GM23338 (cell line): ENCODE measurements around the gene ELAPOR2. TPM values are rescaled to one million over a fixed set of nuclear protein-coding genes. Genes with fewer than 3 reads are reported as not detected.

Experiments used
- ATAC-seq: fragments of 200-7000 bp; cut with Tn5 transposase; 3 replicates; pipeline ENCODE4 v1.9.1; 2020
- DNase-seq: peaks from one replicate; pipeline ENCODE4 v3.0.0-alpha.2; 2015; ENCODE audit warnings: low spot score
- H2AFZ ChIP-seq: fragments of 200-600 bp; sonication (generic); 2 replicates; pipeline ENCODE4 v1.8.0; 2016; ENCODE audit warnings: antibody characterized with exemption, mild to moderate bottlenecking, moderate library complexity
- H3F3A ChIP-seq: fragments of 200-600 bp; sonication (generic); replicated peaks from 2 replicates; pipeline ENCODE4 v1.8.0; 2017; ENCODE audit warnings: antibody characterized with exemption, mixed run types, low read depth
- H3K27ac ChIP-seq: fragments of 200-600 bp; sonication (generic); 2 replicates; pipeline ENCODE4 v1.6.1; 2016; ENCODE audit warnings: low read depth
- H3K27me3 ChIP-seq: fragments of 200-600 bp; sonication (generic); 2 replicates; pipeline ENCODE4 v1.8.0; 2016; ENCODE audit warnings: mild to moderate bottlenecking, mixed run types, moderate library complexity; ENCODE audit not compliant: insufficient read depth
- H3K36me3 ChIP-seq: fragments of 200-600 bp; sonication (generic); 2 replicates; pipeline ENCODE4 v1.8.0; 2016; ENCODE audit warnings: mild to moderate bottlenecking; ENCODE audit not compliant: insufficient read depth
- H3K4me1 ChIP-seq: fragments of 200-600 bp; sonication (generic); 2 replicates; pipeline ENCODE4 v1.8.0; 2016; ENCODE audit warnings: mild to moderate bottlenecking, moderate library complexity; ENCODE audit not compliant: insufficient read depth
- H3K4me2 ChIP-seq: fragments of 200-600 bp; sonication (generic); 2 replicates; pipeline ENCODE4 v1.7.1; 2017; ENCODE audit warnings: mixed run types
- H3K4me3 ChIP-seq: fragments of 200-600 bp; sonication (generic); 2 replicates; pipeline ENCODE4 v1.6.1; 2016; ENCODE audit warnings: mixed run types
- H3K79me2 ChIP-seq: fragments of 200-600 bp; sonication (generic); replicated peaks from 2 replicates; pipeline ENCODE4 v1.8.0; 2017; ENCODE audit warnings: mild to moderate bottlenecking; ENCODE audit not compliant: insufficient read depth
- H3K9me2 ChIP-seq: fragments of 200-600 bp; sonication (generic); 2 replicates; pipeline ENCODE4 v1.8.0; 2017; ENCODE audit not compliant: insufficient read depth
- H4K20me1 ChIP-seq: fragments of 200-600 bp; sonication (generic); replicated peaks from 2 replicates; pipeline ENCODE4 v1.8.0; 2017; ENCODE audit warnings: mild to moderate bottlenecking; ENCODE audit not compliant: insufficient read depth
- H3K27ac Mint-ChIP-seq: 2 replicates; pipeline ENCODE4 v1.8.0; 2020; ENCODE audit warnings: inconsistent platforms, mild to moderate bottlenecking, moderate library complexity, mixed read lengths
- H3K27me3 Mint-ChIP-seq: 3 replicates; pipeline ENCODE4 v1.8.0; 2022; ENCODE audit warnings: low read depth, mild to moderate bottlenecking, moderate library complexity, mixed read lengths, inconsistent platforms; ENCODE audit not compliant: insufficient read depth, poor library complexity
- H3K36me3 Mint-ChIP-seq: 3 replicates; pipeline ENCODE4 v1.8.0; 2021; ENCODE audit warnings: low read depth, mild to moderate bottlenecking, inconsistent platforms, moderate library complexity, mixed read lengths
- H3K4me1 Mint-ChIP-seq: 3 replicates; pipeline ENCODE4 v1.8.0; 2020; ENCODE audit warnings: mild to moderate bottlenecking, inconsistent platforms, mixed read lengths
- H3K4me3 Mint-ChIP-seq: 3 replicates; pipeline ENCODE4 v1.8.0; 2021; ENCODE audit warnings: moderate library complexity, mild to moderate bottlenecking, inconsistent platforms, mixed read lengths
- H3K9me3 Mint-ChIP-seq: 3 replicates; pipeline ENCODE4 v1.8.0; 2020; ENCODE audit warnings: moderate library complexity, mild to moderate bottlenecking, inconsistent platforms, mixed read lengths
- CREB1 ChIP-seq: fragments of 250-450 bp; sonication (Bioruptor Pico); IDR thresholded peaks from 2 replicates; pipeline ENCODE4 v1.5.0; 2020; ENCODE audit warnings: low read depth, mild to moderate bottlenecking, moderate library complexity
- JUNB ChIP-seq: IDR thresholded peaks from one replicate; pipeline ENCODE4 v1.6.1; 2016; ENCODE audit warnings: antibody characterized with exemption; ENCODE audit not compliant: unreplicated experiment
- POLR2AphosphoS5 ChIP-seq: IDR thresholded peaks from 2 replicates; pipeline ENCODE4 v1.6.1; 2016; ENCODE audit warnings: antibody characterized with exemption, low read depth
- ZNF114 ChIP-seq: fragments of 250-450 bp; sonication (Bioruptor Pico); IDR thresholded peaks from 2 replicates; pipeline ENCODE4 v1.5.0; 2020; ENCODE audit warnings: mild to moderate bottlenecking, moderate library complexity
- long read RNA-seq: library from polyadenylated mRNA; unstranded; transcript quantifications from one replicate; pipeline ENCODE4 v2.0.0, GENCODE V29; 2020; ENCODE audit not compliant: unreplicated experiment
- polyA plus RNA-seq: library from polyadenylated mRNA; unstranded; fragments of >200 nt; fragmentation: Nextera tagmentation; extraction: Ambion mirVana; gene quantifications from 2 replicates; pipeline ENCODE4 v1.2.1, GENCODE V29; 2016
- total RNA-seq: library from RNA; depleted of rRNA; stranded (reverse); fragments of >200 nt; shearing (Covaris generic); gene quantifications from 2 replicates; pipeline ENCODE4 v1.2.3, GENCODE V29; 2014; rRNA removed
- TF ChIP-seq, protein P1 (sequence below): fragments of 250-450 bp; sonication (Bioruptor Pico); IDR thresholded peaks from 2 replicates; pipeline ENCODE4 v1.5.0; 2020; ENCODE audit warnings: mild to moderate bottlenecking, moderate library complexity
- TF ChIP-seq, protein P2 (sequence below): IDR thresholded peaks from 2 replicates; pipeline ENCODE4 v1.6.1; 2016; ENCODE audit warnings: antibody characterized with exemption
- TF ChIP-seq, protein P3 (sequence below), 2 experiments: fragments of 200-600 bp in 1 of 2; sonication (generic) in 1 of 2; conservative IDR thresholded peaks; 2 replicates each; pipeline versions ENCODE4 v1.5.1 to v1.6.1; 2016 to 2017; ENCODE audit warnings: antibody characterized with exemption in 2 of 2, low read depth in 2 of 2, mild to moderate bottlenecking in 2 of 2, moderate library complexity in 1 of 2

Gene ELAPOR2, protein sequence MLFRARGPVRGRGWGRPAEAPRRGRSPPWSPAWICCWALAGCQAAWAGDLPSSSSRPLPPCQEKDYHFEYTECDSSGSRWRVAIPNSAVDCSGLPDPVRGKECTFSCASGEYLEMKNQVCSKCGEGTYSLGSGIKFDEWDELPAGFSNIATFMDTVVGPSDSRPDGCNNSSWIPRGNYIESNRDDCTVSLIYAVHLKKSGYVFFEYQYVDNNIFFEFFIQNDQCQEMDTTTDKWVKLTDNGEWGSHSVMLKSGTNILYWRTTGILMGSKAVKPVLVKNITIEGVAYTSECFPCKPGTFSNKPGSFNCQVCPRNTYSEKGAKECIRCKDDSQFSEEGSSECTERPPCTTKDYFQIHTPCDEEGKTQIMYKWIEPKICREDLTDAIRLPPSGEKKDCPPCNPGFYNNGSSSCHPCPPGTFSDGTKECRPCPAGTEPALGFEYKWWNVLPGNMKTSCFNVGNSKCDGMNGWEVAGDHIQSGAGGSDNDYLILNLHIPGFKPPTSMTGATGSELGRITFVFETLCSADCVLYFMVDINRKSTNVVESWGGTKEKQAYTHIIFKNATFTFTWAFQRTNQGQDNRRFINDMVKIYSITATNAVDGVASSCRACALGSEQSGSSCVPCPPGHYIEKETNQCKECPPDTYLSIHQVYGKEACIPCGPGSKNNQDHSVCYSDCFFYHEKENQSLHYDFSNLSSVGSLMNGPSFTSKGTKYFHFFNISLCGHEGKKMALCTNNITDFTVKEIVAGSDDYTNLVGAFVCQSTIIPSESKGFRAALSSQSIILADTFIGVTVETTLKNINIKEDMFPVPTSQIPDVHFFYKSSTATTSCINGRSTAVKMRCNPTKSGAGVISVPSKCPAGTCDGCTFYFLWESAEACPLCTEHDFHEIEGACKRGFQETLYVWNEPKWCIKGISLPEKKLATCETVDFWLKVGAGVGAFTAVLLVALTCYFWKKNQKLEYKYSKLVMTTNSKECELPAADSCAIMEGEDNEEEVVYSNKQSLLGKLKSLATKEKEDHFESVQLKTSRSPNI
- total RNA-seq: 27.1 and 42.9 TPM in 2 replicates
- polyA plus RNA-seq: 9.5 and 12.0 TPM in 2 replicates
- long read RNA-seq, partial matches to known transcripts: 3 of 6 reads
- long read RNA-seq, other reads (novel, unspliced or antisense): 3 of 6 reads

DNA sequence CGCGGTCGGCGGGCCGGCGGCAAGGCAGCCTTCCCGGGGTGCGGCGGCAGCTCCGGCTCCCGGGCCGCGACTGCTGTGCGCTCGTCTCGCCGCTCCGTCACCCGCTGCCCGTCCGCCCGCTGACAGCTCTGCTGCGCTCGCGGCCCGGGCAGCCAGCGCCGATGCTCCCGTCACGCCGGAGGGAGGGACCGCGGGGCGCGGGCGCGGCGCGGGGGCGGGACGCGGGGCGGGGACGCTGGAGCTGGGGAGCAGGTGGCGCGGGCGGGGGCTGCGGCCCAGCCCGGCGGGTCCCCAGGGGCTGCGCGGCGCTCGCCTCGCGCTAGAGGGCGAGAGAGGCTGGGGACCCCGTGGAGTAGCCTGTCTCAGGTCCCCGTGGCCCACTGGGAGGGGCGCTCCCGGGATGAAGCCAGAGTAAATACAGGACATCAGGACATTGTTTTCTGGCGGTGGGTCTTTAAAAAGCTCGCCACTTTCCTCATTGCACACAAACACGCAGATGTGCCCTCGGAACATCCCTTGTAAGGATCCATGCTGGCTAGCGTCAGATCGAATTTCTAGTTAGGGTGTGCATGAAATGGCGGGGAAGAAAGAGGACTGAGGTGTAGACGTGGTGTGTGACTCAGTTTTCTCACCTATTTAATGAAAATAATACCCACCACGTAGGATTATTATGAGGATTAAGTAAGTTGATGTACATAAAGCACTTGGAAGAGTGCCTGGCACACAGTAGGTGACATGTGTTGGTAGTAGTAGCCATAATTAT lies at the start of gene ELAPOR2:
Gene ELAPOR2, minus strand, starts transcription at position 130 of the 763 bp plus-strand sequence. CDS start 141 bp downstream, outside the sequence.
- H3K27me3 ChIP-seq: peaks cover 17% of the 10 kb centered on the region
- H2AFZ ChIP-seq: peak within 1 kb of the TSS; percentile 100
- no peak within 1 kb of the TSS for H3K27ac ChIP-seq
- Mint-ChIP-seq H3K4me1 (peaks cover 12% of the 10 kb centered on the region; the same call in 2 of the 3 replicates), H3K36me3 (no peaks in the 10 kb centered on the region; the same call in 2 of the 3 replicates), H3K4me3 (peak within 1 kb of the TSS; percentile 96), H3K9me3 (no peaks in the 10 kb centered on the region), H3K27ac (0 out of 2 replicates have a peak within 1 kb of the TSS, but pooled peaks have one; percentile 32), H3K27me3 (peaks cover 9% of the 10 kb centered on the region)
- peaks cover 7% of the 10 kb centered on the region; the same call in 1 of the 2 replicates for H3F3A ChIP-seq
- DNase-seq (peak; percentile 88), ATAC-seq (peak; percentile 96)
- TF ChIP-seq, protein P1, sequence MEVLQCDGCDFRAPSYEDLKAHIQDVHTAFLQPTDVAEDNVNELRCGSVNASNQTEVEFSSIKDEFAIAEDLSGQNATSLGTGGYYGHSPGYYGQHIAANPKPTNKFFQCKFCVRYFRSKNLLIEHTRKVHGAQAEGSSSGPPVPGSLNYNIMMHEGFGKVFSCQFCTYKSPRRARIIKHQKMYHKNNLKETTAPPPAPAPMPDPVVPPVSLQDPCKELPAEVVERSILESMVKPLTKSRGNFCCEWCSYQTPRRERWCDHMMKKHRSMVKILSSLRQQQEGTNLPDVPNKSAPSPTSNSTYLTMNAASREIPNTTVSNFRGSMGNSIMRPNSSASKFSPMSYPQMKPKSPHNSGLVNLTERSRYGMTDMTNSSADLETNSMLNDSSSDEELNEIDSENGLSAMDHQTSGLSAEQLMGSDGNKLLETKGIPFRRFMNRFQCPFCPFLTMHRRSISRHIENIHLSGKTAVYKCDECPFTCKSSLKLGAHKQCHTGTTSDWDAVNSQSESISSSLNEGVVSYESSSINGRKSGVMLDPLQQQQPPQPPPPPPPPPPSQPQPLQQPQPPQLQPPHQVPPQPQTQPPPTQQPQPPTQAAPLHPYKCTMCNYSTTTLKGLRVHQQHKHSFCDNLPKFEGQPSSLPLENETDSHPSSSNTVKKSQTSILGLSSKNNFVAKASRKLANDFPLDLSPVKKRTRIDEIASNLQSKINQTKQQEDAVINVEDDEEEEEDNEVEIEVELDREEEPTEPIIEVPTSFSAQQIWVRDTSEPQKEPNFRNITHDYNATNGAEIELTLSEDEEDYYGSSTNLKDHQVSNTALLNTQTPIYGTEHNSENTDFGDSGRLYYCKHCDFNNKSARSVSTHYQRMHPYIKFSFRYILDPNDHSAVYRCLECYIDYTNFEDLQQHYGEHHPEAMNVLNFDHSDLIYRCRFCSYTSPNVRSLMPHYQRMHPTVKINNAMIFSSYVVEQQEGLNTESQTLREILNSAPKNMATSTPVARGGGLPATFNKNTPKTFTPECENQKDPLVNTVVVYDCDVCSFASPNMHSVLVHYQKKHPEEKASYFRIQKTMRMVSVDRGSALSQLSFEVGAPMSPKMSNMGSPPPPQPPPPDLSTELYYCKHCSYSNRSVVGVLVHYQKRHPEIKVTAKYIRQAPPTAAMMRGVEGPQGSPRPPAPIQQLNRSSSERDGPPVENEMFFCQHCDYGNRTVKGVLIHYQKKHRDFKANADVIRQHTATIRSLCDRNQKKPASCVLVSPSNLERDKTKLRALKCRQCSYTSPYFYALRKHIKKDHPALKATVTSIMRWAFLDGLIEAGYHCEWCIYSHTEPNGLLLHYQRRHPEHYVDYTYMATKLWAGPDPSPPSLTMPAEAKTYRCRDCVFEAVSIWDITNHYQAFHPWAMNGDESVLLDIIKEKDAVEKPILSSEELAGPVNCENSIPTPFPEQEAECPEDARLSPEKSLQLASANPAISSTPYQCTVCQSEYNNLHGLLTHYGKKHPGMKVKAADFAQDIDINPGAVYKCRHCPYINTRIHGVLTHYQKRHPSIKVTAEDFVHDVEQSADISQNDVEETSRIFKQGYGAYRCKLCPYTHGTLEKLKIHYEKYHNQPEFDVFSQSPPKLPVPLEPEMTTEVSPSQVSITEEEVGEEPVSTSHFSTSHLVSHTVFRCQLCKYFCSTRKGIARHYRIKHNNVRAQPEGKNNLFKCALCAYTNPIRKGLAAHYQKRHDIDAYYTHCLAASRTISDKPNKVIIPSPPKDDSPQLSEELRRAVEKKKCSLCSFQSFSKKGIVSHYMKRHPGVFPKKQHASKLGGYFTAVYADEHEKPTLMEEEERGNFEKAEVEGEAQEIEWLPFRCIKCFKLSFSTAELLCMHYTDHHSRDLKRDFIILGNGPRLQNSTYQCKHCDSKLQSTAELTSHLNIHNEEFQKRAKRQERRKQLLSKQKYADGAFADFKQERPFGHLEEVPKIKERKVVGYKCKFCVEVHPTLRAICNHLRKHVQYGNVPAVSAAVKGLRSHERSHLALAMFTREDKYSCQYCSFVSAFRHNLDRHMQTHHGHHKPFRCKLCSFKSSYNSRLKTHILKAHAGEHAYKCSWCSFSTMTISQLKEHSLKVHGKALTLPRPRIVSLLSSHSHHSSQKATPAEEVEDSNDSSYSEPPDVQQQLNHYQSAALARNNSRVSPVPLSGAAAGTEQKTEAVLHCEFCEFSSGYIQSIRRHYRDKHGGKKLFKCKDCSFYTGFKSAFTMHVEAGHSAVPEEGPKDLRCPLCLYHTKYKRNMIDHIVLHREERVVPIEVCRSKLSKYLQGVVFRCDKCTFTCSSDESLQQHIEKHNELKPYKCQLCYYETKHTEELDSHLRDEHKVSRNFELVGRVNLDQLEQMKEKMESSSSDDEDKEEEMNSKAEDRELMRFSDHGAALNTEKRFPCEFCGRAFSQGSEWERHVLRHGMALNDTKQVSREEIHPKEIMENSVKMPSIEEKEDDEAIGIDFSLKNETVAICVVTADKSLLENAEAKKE: no peak
- no peak for TF ChIP-seq ZNF114
- TF ChIP-seq, protein P2, sequence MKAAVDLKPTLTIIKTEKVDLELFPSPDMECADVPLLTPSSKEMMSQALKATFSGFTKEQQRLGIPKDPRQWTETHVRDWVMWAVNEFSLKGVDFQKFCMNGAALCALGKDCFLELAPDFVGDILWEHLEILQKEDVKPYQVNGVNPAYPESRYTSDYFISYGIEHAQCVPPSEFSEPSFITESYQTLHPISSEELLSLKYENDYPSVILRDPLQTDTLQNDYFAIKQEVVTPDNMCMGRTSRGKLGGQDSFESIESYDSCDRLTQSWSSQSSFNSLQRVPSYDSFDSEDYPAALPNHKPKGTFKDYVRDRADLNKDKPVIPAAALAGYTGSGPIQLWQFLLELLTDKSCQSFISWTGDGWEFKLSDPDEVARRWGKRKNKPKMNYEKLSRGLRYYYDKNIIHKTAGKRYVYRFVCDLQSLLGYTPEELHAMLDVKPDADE: no peak
- no peak for TF ChIP-seq JUNB
- TF ChIP-seq, protein P3, sequence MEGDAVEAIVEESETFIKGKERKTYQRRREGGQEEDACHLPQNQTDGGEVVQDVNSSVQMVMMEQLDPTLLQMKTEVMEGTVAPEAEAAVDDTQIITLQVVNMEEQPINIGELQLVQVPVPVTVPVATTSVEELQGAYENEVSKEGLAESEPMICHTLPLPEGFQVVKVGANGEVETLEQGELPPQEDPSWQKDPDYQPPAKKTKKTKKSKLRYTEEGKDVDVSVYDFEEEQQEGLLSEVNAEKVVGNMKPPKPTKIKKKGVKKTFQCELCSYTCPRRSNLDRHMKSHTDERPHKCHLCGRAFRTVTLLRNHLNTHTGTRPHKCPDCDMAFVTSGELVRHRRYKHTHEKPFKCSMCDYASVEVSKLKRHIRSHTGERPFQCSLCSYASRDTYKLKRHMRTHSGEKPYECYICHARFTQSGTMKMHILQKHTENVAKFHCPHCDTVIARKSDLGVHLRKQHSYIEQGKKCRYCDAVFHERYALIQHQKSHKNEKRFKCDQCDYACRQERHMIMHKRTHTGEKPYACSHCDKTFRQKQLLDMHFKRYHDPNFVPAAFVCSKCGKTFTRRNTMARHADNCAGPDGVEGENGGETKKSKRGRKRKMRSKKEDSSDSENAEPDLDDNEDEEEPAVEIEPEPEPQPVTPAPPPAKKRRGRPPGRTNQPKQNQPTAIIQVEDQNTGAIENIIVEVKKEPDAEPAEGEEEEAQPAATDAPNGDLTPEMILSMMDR (conservative IDR thresholded peaks at IDR 0.05; ENCODE audit: low read depth in 2 of 2): peak; percentile 42 to 66
- peak; percentile 61 for TF ChIP-seq POLR2AphosphoS5
- TF ChIP-seq CREB1 (CRISPR knock-in tag): 0 out of 2 replicates have a peak, but pooled peaks have one; percentile 45
- peak within 1 kb of the TSS; percentile 99 for H3K4me2 ChIP-seq
- no peaks in the 10 kb centered on the region for H3K36me3 ChIP-seq
- H4K20me1 ChIP-seq: no peaks in the 10 kb centered on the region
- H3K4me3 ChIP-seq: peak within 1 kb of the TSS; percentile 71
- no peaks in the 10 kb centered on the region for H3K9me2 ChIP-seq
- H3K4me1 ChIP-seq: 0 out of 2 replicates have a peak, but pooled peaks cover 9% of the 10 kb centered on the region
- no peaks in the 10 kb centered on the region for H3K79me2 ChIP-seq
